H7 (cell line): ENCODE measurements around the gene DCLRE1C. TPM values are rescaled to one million over a fixed set of nuclear protein-coding genes. Genes with fewer than 3 reads are reported as not detected.
"Not testable (repeated sequence)": the region's sequence is repeated elsewhere in the genome, so short reads cannot be mapped to it uniquely, and the experiment has no call there.

Experiments
- DNase-seq: peaks from one replicate; pipeline ENCODE4 v3.0.0; 2012
- H3K27me3 ChIP-seq: 2 replicates; pipeline ENCODE4 v1.6.0; 2011; ENCODE audit warnings: mild to moderate bottlenecking, low read length; ENCODE audit not compliant: control insufficient read depth, insufficient read depth
- H3K36me3 ChIP-seq: replicated peaks from 2 replicates; pipeline ENCODE4 v1.5.1; 2011; ENCODE audit warnings: low read length; ENCODE audit not compliant: control insufficient read depth, insufficient read depth
- H3K4me3 ChIP-seq: 2 replicates; pipeline ENCODE4 v1.5.1; 2011; ENCODE audit warnings: low read depth, mild to moderate bottlenecking, control low read depth, low read length, moderate library complexity; ENCODE audit not compliant: insufficient read depth
- total RNA-seq: library from RNA; depleted of rRNA; stranded (reverse); fragments of >200 nt; shearing (Covaris generic); gene quantifications from 2 replicates; pipeline ENCODE4 v1.2.3, GENCODE V29; 2014

DCLRE1C gene
- total RNA-seq, 1 experiment from 2014 or later: 2.1 TPM

DNA sequence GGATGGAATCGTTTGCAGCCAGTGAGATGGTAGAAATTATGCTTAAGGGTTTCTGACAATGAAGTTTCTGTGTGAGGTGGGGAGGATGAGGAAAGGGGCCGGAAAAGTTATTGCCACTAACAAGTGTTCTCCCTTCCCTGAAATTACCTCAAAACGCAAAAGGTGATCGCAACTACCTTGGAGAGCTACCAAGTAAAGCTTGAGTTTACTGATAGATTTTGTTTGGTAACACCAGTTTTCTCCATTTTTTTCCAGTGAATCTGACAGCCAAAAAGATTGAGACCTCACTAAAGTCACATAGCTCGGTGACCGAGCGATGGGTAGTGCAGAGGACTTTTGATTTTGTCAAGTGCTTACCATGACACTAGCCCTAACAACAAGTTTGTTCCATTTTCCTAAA, 73.7 kb downstream of the DCLRE1C start:
- Histone ChIP-seq H3K36me3 (no peaks in the 10 kb centered on the region; the same call in 1 of the 2 replicates), H3K27me3 (no peaks in the 10 kb centered on the region), H3K4me3 (peak overlapping the region; percentile 83)
- DNase-seq: peak; percentile 42

DNA sequence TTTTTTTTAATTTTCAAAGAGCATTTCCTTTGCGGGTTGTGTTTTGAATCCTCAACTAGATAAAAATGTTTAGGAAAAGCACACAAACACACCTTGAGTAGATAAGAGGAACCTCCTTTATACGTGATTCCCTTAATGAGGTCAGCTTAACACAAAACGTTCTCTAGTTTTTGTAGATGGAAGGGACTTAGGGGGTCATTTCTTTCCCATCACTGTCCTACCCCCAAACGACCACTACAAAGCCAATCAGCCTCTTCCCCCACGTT, 74.0 kb downstream of the DCLRE1C start:
- no peaks in the 10 kb centered on the region for H3K27me3 ChIP-seq
- no peak for DNase-seq
- peak overlapping the region; percentile 83 for H3K4me3 ChIP-seq
- no peaks in the 10 kb centered on the region; the same call in 1 of the 2 replicates for H3K36me3 ChIP-seq

DNA sequence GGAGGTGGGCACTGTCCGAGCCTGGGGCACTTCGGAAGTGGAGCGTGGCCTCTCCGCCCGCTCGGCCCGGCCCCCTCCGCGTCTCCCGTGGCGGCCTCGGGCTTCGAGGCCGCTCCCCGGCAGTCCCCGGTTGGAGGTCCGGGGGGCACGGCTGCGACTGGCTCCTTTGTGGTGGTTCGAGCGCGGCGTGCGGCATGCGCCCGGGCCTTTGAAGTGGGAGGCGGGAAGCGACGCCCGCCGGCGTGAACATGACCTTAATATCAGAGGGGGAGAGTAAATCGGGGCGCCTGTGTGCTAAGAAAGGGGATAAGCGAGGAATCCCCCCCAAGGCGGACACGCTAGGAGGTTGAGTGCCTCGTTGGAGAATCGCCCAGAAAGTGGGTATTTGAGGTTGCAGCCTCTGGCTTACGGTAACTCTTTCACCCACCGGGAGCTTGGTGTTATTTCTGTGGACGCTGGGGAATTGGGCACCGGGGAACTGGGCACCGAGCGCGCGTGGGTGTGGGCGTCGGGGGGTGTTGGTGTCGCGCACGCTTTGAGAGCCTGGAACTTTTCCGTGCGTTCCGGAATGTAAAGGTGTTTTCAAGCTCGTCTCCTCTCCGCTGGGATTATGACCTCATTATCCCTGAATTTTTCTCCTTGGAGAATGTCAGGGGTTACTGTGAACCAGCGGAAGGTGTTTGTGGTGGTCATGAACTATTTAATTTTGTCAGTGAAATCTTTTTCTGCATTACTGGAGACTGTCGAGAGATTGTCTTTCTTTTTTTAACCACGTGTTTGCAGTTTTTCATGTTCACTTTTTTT, 74.6 kb downstream of the DCLRE1C start:
- Histone ChIP-seq H3K27me3 (no peaks in the 10 kb centered on the region), H3K4me3 (peak overlapping the region; percentile 83), H3K36me3 (no peaks in the 10 kb centered on the region; the same call in 1 of the 2 replicates)
- DNase-seq: peak; percentile 52

DNA sequence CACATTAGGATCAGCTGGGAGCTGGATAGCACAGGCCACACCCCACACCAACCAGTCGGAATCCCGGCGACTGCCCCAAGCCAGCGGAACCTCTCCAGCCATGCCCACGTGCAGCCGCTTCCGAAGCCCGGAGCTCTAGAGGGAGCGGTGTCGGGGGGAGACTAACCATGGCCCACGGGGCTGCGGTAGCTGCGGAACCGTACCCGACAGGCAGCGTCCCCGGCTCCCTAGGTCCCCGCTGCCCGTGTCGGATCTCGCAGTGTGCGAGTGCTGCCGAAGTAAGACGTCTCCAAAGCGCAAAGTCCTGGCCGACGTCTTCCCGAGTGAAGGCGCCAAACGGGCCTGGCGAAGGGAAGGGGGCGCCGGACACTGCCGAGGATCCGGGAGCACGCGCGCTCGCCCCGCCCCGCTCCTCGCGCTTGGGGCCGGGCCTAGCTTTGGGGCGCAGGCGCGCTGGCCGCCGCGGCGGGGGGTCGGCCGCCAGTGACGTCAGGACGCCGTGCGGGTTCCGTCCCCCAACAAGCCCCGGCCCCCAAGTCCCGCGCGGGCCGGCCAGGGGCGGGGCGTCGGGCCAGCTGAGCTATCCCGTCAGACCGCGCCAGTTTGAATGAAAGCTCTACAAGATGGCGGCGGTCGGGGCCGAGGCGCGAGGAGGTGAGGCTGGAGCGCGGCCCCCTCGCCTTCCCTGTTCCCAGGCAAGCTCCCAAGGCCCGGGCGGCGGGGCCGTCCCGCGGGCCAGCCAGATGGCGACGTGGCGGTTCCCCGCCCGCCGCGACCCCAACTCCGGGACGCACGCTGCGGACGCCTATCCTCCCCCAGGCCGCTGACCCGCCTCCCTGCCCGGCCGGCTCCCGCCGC, 75.4 kb downstream of the DCLRE1C start, which contains the start of gene SUV39H2:
TSS of gene SUV39H2 (plus strand) at position 601 of the 858 bp plus-strand sequence. CDS start at position 624, 23 bp downstream.
- peak within 1 kb of the TSS; percentile 98 for H3K4me3 ChIP-seq
- H3K27me3 ChIP-seq: no peaks in the 10 kb centered on the region
- no peaks in the 10 kb centered on the region; the same call in 1 of the 2 replicates for H3K36me3 ChIP-seq
- peak; percentile 99 for DNase-seq

DNA sequence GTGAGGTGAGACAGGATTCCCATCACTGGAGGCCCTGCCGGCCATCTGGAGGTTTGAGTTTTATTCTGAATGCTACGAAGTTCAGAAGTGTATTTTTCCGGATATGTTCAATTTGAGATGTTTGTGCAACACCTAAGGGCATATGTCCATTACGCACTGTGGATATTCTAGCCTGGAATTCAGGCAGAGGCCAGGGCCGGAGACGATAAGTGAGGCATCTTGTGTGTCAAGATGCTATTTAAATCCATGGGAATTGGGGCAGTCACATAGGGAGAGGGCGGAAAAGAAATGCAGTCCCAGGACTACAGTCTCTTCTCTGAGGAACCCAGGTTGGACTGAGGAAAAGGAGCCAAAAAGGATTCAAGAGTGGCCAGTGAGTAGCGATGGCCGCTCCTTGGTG, 77.1 kb downstream of the DCLRE1C start:
- H3K36me3 ChIP-seq: no peaks in the 10 kb centered on the region; the same call in 1 of the 2 replicates
- no peak overlapping the region for H3K4me3 ChIP-seq

DNA sequence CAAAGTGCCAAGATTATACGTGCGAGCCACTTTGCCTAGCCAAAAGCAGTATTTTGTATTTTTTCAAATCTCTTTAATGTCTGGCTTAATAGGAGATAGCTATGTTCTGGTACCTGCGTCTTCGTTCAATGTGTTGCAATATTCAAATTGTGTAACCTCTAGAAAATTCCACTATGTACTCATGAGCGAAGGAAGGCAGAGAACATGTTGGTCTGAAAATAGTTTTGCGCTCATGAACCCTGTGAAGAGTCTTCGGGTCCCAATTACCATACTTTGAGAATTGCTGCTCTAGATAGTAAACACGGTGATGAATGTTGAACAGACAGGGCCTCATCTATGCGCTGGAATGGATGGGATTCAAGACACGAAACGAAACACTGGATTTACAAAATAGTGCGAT, 78.0 kb downstream of the DCLRE1C start:
- Histone ChIP-seq H3K36me3 (no peaks in the 10 kb centered on the region), H3K27me3 (no peaks in the 10 kb centered on the region)
- no peak for DNase-seq

More for the DNA sequence above, 77.1 kb downstream of the DCLRE1C start:
- no peak for DNase-seq
- H3K27me3 ChIP-seq: no peaks in the 10 kb centered on the region

DNA sequence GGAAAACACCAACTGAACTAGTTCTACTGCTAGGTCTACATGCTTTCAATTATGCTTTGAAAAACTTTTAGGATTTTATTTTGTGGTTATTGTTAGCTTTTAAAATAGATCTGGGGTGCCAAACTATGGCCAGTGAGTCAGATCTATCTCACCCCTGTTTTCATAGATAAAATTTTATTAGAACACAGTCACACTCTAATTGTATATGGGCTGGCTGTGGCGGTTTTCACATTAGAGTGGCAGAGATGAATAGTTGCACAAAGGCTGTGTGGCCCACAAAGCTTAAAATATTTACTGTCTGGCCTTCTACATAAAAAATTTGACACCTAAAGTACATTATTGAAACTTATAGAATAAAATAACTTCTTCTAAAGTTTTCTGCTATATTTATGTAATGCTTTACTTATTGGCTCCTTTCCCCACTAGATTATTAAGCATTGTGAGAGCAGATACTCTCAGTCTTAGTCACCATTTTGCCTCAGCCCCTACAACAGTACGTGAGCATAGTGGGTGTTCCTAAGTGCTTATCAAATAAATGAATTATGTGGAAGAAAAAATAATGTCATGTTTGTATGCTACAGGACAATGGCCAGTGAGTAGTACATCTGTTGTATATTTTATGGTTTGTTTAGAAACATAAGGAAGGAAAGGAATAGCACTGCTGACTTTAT, 80.7 kb downstream of the DCLRE1C start:
- H3K27me3 ChIP-seq: no peaks in the 10 kb centered on the region

More for the DNA sequence above, 78.0 kb downstream of the DCLRE1C start:
- H3K4me3 ChIP-seq: no peak overlapping the region

DNA sequence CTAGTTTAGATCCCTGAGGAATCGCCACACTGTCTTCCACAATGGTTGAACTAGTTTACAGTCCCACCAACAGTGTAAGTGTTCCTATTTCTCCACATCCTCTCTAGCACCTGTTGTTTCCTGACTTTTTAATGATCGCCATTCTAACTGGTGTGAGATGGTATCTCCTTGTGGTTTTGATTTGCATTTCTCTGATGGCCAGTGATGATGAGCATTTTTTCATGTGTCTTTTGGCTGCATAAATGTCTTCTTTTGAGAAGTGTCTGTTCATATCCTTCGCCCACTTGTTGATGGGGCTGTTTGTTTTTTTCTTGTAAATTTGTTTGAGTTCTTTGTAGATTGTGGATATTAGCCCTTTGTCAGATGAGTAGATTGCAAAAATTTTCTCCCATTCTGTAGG, 89.0 kb downstream of the DCLRE1C start:
- DNase-seq, H3K4me3 ChIP-seq, H3K27me3 ChIP-seq, H3K36me3 ChIP-seq: not testable (repeated sequence)

More for the DNA sequence above, 80.7 kb downstream of the DCLRE1C start:
- Histone ChIP-seq H3K4me3 (no peak overlapping the region), H3K36me3 (0 out of 2 replicates have a peak, but pooled peaks cover 1% of the 10 kb centered on the region)
- no peak for DNase-seq

DNA sequence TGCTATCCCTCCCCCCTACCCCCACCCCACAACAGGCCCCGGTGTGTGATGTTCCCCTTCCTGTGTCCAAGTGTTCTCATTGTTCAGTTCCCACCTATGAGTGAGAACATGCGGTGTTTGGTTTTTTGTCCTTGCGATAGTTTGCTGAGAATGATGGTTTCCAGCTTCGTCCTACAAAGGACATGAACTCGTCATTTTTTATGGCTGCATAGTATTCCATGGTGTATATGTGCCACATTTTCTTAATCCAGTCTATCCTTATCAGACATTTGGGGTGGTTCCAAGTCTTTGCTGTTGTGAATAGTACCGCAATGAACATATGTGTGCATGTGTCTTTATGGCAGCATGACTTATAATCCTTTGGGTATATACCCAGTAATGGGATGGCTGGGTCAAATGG, 89.4 kb downstream of the DCLRE1C start:
- not testable (repeated sequence) for H3K36me3 ChIP-seq, H3K4me3 ChIP-seq, H3K27me3 ChIP-seq, DNase-seq

DNA sequence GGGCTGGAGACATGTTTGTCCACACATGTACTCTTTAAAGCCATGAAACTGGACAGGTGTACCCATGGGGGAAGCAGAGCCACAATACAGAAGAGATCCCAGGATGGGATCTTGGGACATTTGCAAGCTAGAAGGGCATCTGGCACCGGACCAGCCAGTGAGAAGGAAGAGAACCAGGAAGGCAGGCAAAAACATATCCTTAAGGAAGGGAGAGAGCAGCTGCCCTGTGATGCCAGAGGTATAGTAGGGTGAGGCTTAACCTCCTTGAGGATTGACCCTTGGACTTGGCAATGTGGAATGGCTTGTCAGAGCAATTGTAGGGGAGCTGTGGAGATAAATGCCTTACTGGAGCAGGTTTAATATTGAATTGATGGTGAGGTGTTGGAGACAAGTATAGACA, 93.1 kb downstream of the DCLRE1C start:
- no peak for DNase-seq
- H3K36me3 ChIP-seq: no peaks in the 10 kb centered on the region; the same call in 1 of the 2 replicates
- H3K27me3 ChIP-seq: no peaks in the 10 kb centered on the region
- no peak overlapping the region for H3K4me3 ChIP-seq

DNA sequence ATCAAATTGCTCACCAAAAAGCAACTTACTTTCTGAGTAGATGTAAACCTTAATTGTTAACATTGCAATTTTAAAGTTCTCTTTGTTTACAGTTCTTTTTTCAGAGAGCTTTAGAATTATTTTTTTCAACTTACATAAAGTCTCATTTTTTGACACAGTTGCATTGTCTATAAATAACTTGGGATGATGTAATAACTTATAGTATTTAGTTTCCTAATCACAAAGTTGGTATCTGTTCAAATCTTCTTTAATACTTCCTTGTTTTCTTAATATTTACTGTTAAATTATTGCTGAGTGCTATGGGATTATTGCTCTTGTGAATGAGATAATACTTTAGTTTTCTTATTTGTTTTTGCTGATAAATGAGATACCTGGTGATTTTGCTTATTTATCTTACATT, 94.1 kb downstream of the DCLRE1C start:
- Histone ChIP-seq H3K4me3 (no peak overlapping the region), H3K36me3 (no peaks in the 10 kb centered on the region; the same call in 1 of the 2 replicates), H3K27me3 (no peaks in the 10 kb centered on the region)
- DNase-seq: no peak

DNA sequence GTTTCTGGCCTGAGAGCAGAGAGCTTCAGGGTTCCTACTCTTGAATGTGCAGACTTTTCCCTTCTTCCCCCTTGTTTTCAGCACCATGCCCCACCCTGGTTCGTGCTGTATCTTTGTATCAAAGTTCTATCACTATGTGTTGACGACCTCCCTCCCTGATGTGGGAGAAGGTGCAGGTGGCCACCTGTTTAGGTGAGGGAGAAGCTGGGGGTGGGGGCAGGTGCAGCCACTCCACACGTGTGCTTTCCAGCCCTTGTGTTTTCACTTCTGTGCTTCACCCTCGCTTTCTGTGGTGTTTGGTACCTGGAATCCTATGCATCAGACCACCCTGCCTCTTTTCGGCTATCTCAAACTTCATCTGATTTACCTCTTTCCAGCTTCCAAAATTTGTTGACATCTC, 94.9 kb downstream of the DCLRE1C start:
- H3K27me3 ChIP-seq: no peaks in the 10 kb centered on the region
- H3K36me3 ChIP-seq: no peaks in the 10 kb centered on the region; the same call in 1 of the 2 replicates
- no peak for DNase-seq
- no peak overlapping the region for H3K4me3 ChIP-seq

DNA sequence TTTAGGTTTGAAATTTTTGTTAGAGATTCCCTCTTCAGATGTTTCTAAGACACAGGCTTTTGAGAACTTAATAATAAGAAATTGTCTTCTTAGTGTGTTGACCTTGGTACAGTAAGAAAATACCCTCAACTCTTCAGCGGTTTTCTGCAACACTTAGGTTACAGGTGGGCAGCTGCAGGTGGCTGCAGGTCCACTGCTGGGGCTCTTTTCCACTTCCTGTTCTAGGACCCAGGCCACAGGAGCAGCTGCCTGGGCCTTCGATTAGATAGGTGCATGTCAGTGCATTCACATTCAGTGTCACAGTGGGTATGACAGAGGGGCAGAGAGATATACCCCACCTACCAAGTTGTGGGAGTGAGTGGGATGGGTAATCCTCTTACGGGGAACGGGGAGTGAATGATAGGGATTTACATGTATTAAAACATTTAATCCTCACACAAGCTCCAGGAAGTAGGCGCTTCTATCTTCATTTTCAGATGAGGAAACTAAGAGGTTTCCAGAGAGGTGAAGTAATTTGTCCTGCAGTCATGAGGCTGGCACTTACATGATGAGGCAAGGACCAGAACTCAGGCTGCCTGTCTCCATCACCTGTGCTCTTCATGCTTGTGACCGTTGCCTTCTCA, 95.4 kb downstream of the DCLRE1C start:
- DNase-seq: no peak
- H3K27me3 ChIP-seq: no peaks in the 10 kb centered on the region
- no peaks in the 10 kb centered on the region; the same call in 1 of the 2 replicates for H3K36me3 ChIP-seq
- H3K4me3 ChIP-seq: no peak overlapping the region

DNA sequence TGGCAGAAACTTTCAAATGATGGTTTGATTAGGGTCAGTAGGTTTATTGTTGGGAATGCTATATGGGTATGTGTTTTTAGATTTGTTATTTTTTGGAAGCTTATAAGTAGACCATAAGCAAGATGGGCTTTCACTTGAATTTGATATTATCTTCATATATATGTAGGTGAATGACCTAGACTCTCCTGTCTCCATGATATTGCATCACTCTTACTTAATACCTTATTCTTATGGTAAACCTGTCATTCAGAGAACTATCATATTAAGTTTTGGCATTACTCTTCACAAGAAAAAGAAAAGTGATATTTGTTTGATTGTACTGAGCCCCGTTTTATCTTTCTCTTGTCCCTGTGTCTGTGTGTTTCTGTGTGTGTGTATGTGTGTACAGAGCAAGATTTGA, 98.4 kb downstream of the DCLRE1C start:
- Histone ChIP-seq H3K36me3 (no peaks in the 10 kb centered on the region; the same call in none of the 2 replicates), H3K27me3 (no peaks in the 10 kb centered on the region), H3K4me3 (no peak overlapping the region)
- DNase-seq: no peak
